ENCODE results near the gene IL11. TPM values are rescaled to one million over a fixed set of nuclear protein-coding genes. Genes with fewer than 3 reads are reported as not detected.

IL11 gene
- total and polyA plus RNA-seq, 3 donors from 2014 or later, result 1.2 to 2.1 (median 2.0) TPM

- Histone ChIP-seq H3K9me3 (no peaks in the 10 kb centered on the region), H3K27ac (peak overlapping the region in 1 of 2 donors; percentile 93), H3K4me1 (peaks cover 39% of the 10 kb centered on the region), H3K27me3 (no peaks in the 10 kb centered on the region), H3K4me3 (peak overlapping the region; percentile 80 to 92), H3K36me3 (ENCODE audit: low read depth, missing control alignments) (no peaks in the 10 kb centered on the region)
- no peak for DNase-seq
- 1 to 2% methylated on average over 20 to 33 of the region's 33 CpGs for WGBS, 2 donors
- intact Hi-C loops (cut with DNase I; ENCODE audit: low total_unique reads), result no loop called here
- no peak for TF ChIP-seq POLR2A (IDR thresholded peaks at IDR 0.05)
- TF ChIP-seq, protein P1, sequence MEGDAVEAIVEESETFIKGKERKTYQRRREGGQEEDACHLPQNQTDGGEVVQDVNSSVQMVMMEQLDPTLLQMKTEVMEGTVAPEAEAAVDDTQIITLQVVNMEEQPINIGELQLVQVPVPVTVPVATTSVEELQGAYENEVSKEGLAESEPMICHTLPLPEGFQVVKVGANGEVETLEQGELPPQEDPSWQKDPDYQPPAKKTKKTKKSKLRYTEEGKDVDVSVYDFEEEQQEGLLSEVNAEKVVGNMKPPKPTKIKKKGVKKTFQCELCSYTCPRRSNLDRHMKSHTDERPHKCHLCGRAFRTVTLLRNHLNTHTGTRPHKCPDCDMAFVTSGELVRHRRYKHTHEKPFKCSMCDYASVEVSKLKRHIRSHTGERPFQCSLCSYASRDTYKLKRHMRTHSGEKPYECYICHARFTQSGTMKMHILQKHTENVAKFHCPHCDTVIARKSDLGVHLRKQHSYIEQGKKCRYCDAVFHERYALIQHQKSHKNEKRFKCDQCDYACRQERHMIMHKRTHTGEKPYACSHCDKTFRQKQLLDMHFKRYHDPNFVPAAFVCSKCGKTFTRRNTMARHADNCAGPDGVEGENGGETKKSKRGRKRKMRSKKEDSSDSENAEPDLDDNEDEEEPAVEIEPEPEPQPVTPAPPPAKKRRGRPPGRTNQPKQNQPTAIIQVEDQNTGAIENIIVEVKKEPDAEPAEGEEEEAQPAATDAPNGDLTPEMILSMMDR (IDR thresholded peaks at IDR 0.05), result no peak
Observed at GRCh38 chr19:55386493-55386971, 16.3 kb upstream of the IL11 start.

GRCh38 chr19:55385724-55386492, 15.6 kb upstream of the IL11 start, which contains the start of gene RPL28:
TSS of gene RPL28 (plus strand) at chr19:55385932. CDS start at chr19:55386358, 426 bp downstream.
- intact Hi-C loops (cut with DNase I; ENCODE audit: low total_unique reads), result no loop called here
- peaks cover 37% of the 10 kb centered on the region for H3K4me1 ChIP-seq

GRCh38 chr19:55384920-55385723, 14.9 kb upstream of the IL11 start:
- Histone ChIP-seq H3K36me3 (ENCODE audit: low read depth, missing control alignments) (no peaks in the 10 kb centered on the region), H3K27ac (peak overlapping the region; percentile 92 to 93), H3K4me3 (peak overlapping the region; percentile 80 to 92), H3K27me3 (no peaks in the 10 kb centered on the region), H3K9me3 (no peaks in the 10 kb centered on the region), H3K4me1 (peaks cover 37% of the 10 kb centered on the region)
- TF ChIP-seq POLR2A (IDR thresholded peaks at IDR 0.05), result no peak
- TF ChIP-seq, protein P1 (IDR thresholded peaks at IDR 0.05), result no peak
- DNase-seq, result peak; percentile 98
- WGBS, 2 donors, result 2 to 3% methylated on average over 26 to 34 of the region's 34 CpGs
- intact Hi-C loops (cut with DNase I; ENCODE audit: low total_unique reads), result loop anchor here (5.0 kb wide), 1 partner anchor 43 kb away; no protein-coding TSS in a partner anchor

More at GRCh38 chr19:55385724-55386492, 15.6 kb upstream of the IL11 start, which contains the start of gene RPL28:
- Histone ChIP-seq H3K27me3 (no peaks in the 10 kb centered on the region), H3K9me3 (no peaks in the 10 kb centered on the region), H3K36me3 (ENCODE audit: low read depth, missing control alignments) (no peaks in the 10 kb centered on the region), H3K27ac (peak within 1 kb of the TSS; percentile 92 to 93), H3K4me3 (peak within 1 kb of the TSS; percentile 80 to 92)
- TF ChIP-seq, protein P1 (IDR thresholded peaks at IDR 0.05), result no peak
- TF ChIP-seq POLR2A (IDR thresholded peaks at IDR 0.05), result peak; percentile 89
- DNase-seq, result peak; percentile 99
- WGBS, 2 donors, result 0% methylated on average over 55 to 68 of the region's 68 CpGs

DNA sequence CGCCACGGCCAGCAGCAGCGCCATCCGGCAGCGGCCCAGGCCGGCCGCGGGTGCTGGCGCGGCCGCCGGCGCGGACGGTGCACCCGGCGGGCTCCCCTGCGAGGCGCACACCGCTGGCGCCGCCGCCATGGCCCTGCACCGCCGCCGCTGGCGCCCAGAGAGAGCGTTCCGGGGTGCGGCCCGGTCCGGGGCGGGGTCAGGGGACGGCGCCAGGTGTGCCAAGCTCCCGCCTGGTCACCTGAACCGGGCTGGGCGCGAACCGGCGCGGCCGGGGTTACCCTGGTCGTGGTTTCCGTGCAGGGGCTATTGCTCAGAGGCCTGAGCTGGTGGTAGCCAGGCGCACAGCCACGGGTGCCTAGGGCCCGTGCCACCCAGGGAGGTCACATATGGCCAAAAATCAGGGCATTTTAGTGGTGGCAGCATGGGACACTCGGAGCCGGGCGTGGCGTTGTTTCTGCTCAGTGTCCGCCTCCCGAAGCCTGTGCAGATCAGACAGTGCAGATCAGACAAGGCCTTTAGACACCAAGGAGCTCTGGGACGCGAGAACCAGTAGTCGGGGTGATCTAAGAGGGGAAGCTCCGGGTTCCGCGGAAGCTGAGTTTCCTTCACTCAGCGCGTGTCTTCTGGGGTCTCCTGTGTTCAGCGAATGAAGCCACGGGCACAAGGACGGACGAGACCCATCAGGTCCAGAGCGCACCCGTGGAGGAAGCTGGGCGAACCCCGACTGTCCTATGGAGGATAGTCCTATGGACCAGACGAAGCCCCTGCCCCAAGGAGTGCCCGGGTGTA, 14.1 kb upstream of the IL11 start, which contains the start of gene TMEM238:
Gene TMEM238 (minus strand): TSS at position 162 of the 789 bp plus-strand sequence. CDS start 33 bp downstream, at position 129.
- WGBS, 2 donors, result 17 to 34% methylated on average over 11 to 71 of the region's 72 CpGs
- peak; percentile 32 for DNase-seq
- H3K27me3 ChIP-seq, result no peaks in the 10 kb centered on the region
- H3K36me3 ChIP-seq (ENCODE audit: low read depth, missing control alignments), result no peaks in the 10 kb centered on the region
- intact Hi-C loops (cut with DNase I; ENCODE audit: low total_unique reads), result loop anchor here (5.0 kb wide), 1 partner anchor 42 kb away; no protein-coding TSS in a partner anchor
- peaks cover 37% of the 10 kb centered on the region for H3K4me1 ChIP-seq
- TF ChIP-seq, protein P1 (IDR thresholded peaks at IDR 0.05), result no peak
- no peak for TF ChIP-seq POLR2A (IDR thresholded peaks at IDR 0.05)
- H3K4me3 ChIP-seq, result peak within 1 kb of the TSS; percentile 80 to 92
- H3K9me3 ChIP-seq, result no peaks in the 10 kb centered on the region
- peak within 1 kb of the TSS; percentile 92 to 93 for H3K27ac ChIP-seq

Data from testis (tissue), 3 donors.